HG02678 (cell line): ENCODE results near the gene CCDC39.

ENCODE experiments used
- ATAC-seq: cut with Tn5 transposase; IDR thresholded peaks from one replicate; pipeline ENCODE4 v1.9.1; 2021; ENCODE audit warnings: mild to moderate bottlenecking, moderate library complexity; ENCODE audit not compliant: unreplicated experiment

The CCDC39 gene

DNA sequence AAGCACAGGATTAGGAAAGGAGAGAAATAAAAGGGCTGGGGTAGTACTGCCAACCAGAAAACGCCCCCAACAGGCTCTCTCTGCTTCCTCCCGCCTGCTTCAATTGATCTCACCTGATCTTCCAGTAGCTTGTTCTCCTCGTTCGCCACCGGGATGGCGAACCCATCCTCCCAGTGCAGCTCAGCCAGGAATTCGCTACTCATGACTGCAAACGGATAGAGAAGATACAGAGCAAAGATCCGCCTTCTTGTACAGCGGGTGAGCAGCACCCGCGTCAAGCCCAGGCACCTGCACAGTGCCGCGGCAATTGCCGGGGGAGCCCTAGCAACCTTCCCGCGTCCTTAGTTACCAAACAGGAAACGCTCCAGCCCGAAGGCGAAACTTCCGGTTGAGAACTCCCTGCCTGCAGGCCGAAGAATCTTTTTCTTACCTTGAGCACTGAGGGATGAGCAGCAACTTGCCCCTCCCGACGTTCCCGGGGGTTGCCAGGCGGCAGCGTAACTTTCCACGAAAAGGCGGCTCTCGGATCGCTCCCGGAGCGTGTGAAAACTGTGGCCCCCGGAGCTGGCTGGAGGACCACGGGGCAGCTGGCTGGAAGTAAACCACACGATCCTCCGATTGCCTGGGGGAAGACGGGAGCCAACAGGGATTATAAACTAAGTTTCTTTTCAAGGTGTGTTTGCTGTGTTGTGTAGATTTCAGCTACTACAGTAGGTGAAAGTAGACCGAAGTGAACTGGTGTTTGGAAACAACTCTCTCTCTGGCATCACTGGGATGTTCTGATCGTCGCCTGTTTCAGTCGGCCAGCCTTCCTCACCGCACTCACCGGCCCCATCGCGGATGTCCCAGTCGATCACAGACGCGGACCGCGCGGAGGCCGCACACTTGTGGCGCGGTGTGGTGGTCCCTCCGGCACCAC, at the start of gene CCDC39:
Gene CCDC39 (minus strand): TSS at position 312 of the 919 bp plus-strand sequence. CDS start 109 bp downstream, at position 203.
- ATAC-seq = peak; percentile 99

DNA sequence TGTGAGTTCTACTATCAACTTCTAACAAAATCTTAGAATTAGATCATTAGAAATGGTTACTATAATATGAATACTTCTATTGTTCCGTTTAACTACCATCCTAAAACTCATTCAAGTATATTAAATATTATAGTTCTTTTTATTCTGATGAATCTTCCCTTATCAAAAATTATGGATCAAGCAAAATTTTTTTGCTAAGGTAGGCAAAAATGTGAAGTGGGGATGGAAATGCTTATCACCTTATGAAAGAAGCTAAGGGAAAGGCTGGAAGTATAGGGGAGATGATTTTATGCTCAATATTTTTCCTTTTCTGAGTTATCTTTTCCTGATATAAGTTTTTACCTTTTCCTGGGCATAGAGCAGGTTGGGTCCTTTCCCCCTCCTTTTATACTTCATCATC, 40.7 kb upstream of the CCDC39 start:
- no peak for ATAC-seq

DNA sequence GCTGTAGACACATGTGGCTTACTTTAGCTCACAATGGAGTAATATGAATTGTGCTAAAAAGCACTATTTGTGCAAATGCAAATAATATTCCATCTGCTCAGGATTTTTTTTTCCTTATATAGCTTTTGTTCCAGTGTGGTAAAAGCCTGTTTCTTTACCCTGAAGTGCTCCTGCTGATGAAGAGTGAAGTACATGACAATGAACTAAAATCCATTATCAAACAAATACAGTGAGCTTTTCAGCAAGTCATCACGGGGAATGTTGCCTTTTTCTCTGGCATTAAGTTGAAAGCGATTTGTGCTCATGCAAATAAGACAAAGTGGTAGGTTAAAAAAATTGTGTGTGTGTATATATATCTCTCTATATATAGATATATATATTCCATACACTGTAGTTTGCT, 28.6 kb upstream of the CCDC39 start:
- no peak for ATAC-seq

DNA sequence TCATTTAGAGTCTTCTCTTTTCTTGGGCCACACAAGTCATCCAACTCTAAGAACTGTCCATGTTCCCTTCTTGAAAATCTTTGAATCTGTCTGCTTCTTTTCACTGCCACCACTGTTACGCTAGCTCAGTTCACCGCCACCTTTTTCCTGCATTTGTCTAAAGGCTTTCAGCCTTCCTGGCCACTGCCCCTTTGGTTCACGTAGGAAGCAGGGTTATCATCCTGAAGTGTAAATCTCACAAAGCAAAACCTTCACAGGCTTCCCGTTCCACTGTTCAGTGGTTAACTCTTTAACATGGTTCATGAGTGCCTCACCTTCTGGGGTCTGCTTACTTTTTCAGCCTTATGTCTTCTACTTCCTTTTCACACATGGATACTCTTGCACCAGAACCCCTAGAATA, 26.3 kb upstream of the CCDC39 start:
- no peak for ATAC-seq

DNA sequence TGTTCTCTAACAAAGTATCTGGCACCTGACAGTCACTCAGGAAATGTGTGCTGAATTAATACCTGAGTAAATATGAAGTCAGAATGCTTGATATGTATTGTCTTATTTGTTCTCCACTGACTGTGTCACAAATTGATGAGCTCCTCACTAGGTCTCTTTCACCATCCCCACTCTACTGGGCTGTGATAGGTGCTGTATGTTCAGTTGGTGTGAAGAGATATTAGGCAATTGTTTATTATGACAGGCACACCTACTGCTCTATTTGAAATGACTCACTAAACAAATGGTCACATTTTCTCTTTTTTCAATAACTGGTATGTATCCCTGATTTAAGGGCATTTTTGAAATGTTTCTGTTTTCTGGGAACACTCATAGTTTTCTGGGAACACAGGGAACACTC, 25.2 kb upstream of the CCDC39 start:
- ATAC-seq = no peak

DNA sequence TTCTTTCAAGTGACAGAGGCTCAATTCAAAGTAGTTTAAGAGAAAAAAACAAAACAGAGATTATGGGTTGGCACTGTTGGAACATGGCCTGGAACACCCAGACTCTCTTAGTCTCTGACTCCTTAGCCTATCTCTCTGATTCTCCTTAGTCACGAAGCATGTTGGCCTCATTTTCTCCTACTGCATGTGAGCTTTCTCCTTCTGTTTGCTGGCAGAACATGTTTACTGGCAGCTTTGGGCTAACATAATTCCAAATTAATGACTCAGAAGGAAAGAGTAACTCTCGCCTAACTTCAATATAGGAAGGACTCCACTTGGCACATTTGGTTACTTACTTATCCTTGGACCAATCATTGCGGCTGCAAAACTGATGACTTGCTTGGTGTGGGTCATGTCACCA, 21.7 kb upstream of the CCDC39 start:
- ATAC-seq = no peak

DNA sequence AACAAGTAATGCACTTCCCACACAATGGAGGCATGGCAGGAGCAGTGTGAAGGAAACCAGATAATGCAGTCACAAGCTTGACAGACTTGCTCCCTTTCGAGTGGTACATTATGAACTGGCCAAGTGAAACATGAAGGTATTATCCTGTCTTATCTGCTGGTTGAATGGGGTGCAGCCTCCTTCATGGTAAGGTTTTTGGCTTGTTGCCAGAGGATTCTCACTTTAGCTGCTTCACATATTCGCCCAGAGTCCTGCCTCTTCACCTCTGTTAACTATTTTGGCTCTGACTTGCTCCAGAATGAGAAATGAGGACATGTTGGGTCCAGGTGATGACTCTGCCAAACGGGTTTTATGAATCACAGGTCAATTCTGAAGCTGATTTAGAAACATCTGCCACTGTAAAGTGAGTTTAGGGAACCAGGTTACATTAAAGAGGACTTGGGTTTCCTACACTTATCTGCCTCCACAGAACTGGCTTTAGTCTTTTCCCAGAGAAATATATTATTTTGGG, 19.5 kb upstream of the CCDC39 start:
- no peak for ATAC-seq

DNA sequence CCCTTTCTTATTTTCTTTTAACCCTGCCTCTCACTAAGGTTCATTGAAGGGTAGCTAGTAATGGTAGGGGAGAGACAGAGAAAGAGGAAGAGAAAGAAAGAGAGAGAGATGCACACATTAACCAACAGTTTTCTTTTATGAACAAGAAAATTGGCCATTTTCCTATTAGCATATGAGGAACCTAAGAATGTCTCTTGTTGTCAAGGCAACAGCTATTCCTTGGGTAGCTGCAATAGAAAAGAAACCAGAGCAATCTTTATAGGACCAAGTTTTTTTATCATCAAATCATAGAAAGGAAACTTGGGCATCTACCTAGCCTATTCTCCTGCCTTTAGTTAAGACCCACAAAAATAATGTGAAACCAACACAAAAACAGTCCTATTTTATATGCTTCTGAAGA, 15.0 kb upstream of the CCDC39 start:
- ATAC-seq = no peak

DNA sequence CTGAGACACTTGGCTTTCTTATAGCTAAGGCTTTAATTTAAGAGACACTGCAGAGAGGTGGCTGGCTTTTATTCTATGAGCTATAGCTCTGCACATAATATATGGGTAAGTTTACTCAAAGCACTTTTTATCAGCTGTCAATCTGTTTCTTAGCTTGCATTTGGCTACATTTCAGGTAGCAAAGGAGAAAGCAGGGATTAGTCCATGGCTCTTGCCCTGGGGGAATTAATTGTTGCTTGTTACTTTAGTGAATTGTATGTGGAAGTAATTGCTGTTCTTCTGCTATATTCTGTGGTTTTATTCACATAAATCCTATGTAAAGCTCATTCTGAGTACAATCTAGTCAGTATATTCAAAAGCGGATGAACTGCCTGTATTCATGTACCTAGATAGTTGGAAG, 14.4 kb upstream of the CCDC39 start:
- ATAC-seq = no peak

DNA sequence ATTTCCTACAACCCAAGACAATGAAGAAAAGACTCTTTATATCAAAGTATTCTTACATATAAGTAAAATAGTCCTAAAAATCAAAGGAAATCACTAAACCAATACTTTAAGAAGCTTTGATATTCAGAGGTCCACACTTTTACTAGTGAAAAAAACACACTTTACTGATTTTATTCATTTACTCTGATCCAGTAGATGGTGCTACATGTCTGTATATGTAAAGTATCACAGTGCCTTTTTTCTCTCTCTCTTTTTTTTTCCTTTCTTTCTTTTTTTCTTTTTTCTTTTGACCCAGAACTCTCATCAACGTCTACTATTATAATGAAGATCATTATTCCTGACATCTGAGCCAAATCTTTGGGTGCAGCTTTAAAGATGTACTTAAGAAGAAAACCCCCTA, 10.8 kb upstream of the CCDC39 start:
- no peak for ATAC-seq

DNA sequence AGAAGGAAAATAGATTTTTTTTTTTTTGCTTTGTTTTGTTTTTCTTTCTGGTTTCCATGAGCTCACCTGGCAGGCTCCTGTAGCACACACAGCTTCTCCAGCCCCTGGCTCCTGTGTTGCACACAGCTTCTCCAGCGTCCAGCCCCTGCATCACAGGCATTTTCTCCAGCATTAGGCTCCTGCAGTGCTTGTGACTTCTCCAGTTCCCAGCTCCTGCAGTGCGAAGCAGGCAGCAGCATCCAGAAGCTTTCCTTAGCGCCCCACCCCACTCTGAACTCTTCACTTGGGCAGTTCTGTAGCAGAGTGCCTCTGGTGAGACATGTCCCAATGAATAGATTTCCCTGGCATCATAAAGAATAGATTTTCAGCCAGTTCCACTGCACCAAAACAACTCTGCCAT, 5.5 kb upstream of the CCDC39 start:
- no peak for ATAC-seq

DNA sequence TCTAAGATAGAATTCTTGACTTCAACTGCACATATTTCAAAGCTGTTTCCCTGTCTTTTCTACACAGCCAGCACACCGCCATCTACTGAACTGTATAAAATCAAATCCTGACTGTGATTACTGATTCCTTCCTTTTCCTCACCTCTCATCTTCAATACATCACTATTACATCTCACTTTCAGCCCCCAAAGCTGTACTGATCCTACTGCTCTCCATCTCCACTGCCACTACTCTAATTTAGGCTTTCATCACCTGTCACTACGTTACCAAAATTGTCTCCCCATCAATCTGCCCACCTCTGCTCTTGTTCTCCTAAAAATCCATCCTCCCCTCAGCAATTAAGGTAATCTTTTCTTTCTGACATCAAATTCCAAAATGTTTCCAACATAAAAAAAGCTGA, 4.5 kb upstream of the CCDC39 start:
- ATAC-seq = no peak

DNA sequence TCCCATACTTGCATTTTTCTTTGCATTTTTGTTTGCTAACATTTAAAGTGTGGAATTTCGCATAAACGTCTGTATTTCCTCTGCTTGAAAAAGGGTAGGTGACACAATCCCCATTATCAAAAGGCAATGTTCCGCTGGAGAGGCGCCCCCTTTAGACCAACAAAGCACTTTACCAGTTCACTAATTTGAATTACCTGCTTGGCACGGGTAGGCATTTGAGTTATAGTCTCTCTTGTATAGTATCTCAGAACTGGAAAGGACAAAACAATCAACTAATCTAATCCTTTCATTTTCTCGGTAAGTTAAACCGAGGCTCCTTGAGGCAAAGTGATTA, 775 bp upstream of the CCDC39 start:
- ATAC-seq = peak; percentile 32

DNA sequence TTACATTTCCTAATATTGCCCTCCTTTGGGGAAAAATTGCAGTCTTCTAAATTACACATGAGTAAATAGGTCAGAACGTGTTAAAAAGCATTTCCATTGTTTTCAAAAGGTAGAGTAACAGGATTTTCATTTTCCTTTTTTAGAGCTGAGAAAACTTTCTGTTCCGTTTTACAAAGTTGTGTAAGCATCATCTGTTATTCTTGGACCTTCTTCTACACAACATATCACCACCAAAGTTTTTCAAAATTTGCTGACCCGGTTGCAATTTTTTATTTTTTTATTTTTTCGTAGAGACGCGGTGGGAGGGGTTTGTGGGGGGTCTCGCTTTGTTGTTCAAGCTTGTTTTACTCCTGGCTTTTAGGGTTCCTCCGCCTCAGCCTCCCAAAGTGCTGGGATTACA, 1.1 kb downstream of the CCDC39 start:
- no peak for ATAC-seq

DNA sequence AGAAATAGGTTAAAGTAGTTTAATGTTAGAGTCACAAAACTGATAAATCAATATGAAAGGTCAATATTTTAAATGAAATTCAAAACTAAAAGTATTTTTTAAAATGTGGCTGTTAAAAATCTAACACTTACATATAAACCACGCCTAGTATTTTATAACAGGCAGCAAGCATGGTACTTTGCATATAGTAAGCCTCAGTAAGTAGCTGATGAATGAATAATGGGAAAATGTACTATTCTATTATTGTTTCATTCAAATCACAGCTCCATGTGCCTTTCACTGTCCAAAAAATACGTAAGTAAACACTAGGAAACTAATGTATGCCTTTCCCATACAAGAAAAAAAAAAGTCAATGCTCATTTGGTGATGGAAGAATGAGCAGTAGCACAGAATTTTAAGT, 17.8 kb downstream of the CCDC39 start:
- no peak for ATAC-seq

DNA sequence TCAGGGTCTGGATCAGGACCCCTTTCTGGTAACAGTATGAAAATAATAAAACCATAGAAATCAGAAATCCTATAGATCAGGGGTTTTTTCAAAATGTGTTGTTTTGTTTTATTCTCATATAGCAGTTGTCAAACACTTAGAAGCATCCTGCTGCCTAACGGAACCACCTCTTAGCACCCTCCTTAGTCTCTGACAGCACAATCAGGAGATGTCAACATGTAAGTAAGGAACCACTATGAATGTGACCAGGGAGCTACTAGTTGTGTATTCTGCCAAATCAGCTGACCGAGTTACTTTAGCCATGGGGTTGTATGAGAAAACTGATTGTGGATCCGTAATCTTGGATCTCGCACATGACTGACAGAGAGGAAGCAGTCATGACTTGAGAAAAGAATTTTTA, 22.2 kb downstream of the CCDC39 start:
- no peak for ATAC-seq

DNA sequence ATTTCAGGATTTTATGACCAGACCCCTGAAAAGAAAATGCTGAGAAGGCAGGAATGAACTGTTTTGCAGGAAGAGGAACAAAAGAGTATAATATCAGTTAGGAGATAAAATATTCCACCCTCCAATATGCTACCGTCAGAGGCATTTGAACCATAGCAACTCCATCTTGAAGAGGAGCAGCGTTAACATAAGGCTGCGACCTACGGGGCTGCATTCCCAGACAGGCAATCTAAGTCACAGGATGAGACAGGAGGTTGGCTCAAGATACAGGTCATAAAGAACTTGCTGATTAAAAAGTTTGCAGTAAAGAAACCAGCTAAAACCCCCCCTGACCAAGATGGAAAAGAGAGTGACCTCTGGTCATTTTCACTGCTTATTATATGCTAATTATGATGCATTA, 22.9 kb downstream of the CCDC39 start:
- ATAC-seq = no peak

DNA sequence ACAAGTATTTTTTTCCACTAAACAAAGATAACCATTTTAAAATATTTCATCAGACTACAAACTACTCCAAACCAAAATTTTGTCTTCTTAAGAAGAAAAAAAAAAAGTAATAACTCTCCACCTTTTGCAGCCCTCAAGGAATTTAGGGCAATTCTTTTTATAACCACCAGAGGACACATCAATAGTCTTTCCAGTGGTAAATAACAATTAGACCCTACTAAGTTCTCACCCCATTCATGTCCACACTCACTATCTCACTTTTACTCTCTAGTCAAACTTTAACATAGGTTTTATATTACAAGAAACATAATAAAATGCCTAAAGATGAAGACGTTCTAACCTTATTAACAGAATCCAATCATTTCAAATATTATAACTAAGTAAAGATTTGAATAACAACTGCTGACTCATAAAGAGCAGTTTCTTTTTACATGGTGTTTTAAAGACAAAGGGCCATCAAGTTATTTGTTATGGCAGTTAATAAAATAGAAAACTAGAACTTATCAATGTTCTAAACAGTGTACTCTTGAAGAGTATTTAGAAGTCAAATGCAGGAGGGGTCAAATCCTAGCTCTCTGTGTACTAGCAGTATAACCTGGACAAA, 33.0 kb downstream of the CCDC39 start:
- no peak for ATAC-seq

DNA sequence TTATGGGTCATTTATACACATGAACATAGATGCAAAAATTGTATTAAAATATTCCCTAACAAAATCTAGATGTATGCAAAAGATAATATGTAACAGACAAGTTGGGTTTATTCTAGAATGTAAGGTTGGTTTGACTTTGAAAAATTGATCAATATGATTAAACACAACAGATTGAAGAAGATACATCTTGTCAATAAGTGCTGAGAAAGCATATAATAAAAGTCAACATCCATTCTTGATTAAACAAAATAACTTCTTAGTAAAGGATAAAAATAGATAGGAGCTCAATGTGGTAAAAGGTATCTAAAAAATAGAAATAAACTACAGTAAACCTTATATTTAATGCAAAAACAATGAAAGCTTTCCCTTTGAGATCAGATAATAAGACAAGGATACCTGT, 38.3 kb downstream of the CCDC39 start:
- ATAC-seq = no peak

DNA sequence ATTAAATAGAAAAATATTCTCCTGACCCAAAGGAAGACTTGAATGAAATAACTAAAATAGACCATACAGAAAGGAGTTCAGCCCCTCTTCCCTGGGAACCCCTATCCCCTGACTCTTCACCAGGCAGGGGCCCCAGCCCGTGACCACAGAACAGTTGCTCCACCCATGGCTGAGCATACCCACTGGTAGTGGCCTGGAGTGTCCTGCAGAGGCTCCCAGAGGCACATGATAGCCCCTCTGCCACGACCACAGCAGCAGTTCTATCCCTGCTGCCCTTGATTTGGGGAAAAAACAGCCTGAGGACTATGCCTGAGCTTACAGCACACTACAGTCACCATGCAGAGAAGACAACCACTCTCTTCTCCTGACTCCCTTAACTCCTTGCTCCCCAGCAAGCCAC, 45.6 kb downstream of the CCDC39 start:
- ATAC-seq = no peak

DNA sequence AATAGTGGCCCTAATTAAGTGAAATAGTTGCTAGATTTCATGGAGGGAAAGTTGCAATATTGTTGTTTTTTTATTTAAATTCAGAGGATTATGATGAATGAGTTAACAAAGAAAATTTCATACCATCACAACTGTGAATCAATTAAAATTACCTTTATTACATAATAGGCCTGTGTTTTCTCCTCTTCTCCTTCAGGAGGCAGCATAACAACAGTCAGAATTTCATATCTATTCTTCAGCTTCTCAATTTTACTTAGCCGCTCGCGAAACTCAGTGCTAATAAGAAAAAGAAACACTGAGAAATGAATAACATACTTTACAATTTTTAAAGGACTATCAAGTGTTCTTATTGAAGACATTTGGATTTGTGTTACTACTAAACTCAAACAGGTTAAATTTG, 48.0 kb downstream of the CCDC39 start:
- no peak for ATAC-seq

DNA sequence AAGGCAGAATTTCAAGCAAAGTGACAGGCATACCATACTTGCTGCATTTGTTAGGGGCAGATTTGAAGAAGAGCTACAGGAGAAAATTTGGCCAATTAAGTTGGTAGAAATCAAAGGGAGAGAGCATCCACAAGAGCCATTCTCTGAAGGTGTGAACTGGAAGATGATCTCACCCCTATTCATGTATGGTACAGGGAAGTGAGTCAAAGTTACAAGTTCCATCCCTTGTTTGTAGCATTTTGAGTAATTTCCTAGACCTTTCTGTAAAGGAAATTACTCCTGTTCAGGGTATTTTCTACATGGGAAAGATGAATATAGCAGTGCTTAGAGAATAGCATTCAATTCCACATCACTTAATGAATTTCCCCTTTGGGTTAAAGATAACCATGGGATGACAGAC, 48.9 kb downstream of the CCDC39 start:
- no peak for ATAC-seq
